Measurements from ENCODE around the gene RNF213.
"Not testable (repeated sequence)": the region's sequence is repeated elsewhere in the genome, so short reads cannot be mapped to it uniquely, and the experiment has no call there.

Gene RNF213

DNA sequence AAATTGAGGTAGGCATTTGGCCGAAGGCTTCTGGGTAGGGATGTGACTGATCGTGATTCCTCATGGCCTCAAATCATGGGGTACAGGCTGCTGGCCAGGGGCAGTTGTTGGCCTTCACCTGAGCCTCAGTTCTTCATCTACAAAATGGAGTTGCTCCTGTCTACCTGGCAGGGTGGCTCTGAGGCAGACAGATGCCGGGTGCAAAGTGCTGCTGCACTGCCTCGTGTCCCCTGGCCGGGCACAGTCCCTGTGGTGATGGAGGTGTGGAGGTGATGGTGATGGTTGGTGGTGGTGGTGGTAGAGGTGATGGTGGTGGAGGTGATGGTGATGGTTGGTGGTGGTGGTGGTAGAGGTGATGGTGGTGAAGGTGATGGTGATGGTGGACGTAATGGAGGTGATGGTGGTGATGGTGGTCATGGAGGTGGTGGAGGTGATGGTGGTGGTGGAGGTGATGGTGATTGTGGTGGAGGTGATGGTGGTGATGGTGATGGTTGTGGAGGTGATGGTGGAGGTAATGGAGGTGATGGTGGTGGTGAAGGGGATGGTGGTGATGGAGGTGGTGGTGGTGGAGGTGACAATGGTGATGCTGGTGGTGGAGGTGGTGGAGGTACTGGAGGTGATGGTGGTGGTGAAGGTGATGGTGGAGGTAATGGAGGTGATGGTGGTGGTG lies 52.6 kb downstream of the RNF213 start:
- TF ChIP-seq POLR2A (IDR thresholded peaks at IDR 0.05; ENCODE audit: extremely low read depth, insufficient read length) (no peak), MYC (IDR thresholded peaks at IDR 0.05; ENCODE audit: low read depth, low read length) (no peak)
- TF ChIP-seq, protein P1, sequence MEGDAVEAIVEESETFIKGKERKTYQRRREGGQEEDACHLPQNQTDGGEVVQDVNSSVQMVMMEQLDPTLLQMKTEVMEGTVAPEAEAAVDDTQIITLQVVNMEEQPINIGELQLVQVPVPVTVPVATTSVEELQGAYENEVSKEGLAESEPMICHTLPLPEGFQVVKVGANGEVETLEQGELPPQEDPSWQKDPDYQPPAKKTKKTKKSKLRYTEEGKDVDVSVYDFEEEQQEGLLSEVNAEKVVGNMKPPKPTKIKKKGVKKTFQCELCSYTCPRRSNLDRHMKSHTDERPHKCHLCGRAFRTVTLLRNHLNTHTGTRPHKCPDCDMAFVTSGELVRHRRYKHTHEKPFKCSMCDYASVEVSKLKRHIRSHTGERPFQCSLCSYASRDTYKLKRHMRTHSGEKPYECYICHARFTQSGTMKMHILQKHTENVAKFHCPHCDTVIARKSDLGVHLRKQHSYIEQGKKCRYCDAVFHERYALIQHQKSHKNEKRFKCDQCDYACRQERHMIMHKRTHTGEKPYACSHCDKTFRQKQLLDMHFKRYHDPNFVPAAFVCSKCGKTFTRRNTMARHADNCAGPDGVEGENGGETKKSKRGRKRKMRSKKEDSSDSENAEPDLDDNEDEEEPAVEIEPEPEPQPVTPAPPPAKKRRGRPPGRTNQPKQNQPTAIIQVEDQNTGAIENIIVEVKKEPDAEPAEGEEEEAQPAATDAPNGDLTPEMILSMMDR (IDR thresholded peaks at IDR 0.05; ENCODE audit: low read depth, low read length) = no peak
- TF ChIP-seq, protein P2, sequence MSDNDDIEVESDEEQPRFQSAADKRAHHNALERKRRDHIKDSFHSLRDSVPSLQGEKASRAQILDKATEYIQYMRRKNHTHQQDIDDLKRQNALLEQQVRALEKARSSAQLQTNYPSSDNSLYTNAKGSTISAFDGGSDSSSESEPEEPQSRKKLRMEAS (IDR thresholded peaks at IDR 0.05; ENCODE audit: low read depth, low read length) = no peak
- H3K4me3 ChIP-seq (ENCODE audit: low read depth, low read length) = no peak overlapping the region
- no peak for DNase-seq (ENCODE audit: low read depth)

DNA sequence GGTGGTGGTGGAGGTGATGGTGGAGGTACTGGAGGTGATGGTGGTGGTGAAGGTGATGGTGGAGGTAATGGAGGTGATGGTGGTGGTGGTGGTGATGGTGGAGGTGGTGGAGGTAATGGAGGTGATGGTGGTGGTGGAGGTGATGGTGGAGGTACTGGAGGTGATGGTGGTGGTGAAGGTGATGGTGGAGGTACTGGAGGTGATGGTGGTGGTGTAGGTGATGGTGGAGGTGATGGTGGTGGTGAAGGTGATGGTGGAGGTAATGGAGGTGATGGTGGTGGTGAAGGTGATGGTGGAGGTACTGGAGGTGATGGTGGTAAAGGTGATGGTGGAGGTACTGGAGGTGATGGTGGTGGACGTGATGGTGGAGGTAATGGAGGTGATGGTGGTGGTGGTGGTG lies 53.3 kb downstream of the RNF213 start:
- not testable (repeated sequence) for H3K4me3 ChIP-seq (ENCODE audit: low read depth, low read length); DNase-seq (ENCODE audit: low read depth)

- H3K4me3 ChIP-seq (ENCODE audit: low read depth, low read length) = no peak overlapping the region
- no peak for TF ChIP-seq POLR2A (IDR thresholded peaks at IDR 0.05; ENCODE audit: extremely low read depth, insufficient read length)
- DNase-seq (ENCODE audit: low read depth) = no peak
Measured at GRCh38 chr17:80315517-80316182, 55.0 kb downstream of the RNF213 start.

- no peak overlapping the region for H3K4me3 ChIP-seq (ENCODE audit: low read depth, low read length)
- no peak for DNase-seq (ENCODE audit: low read depth)
- TF ChIP-seq MYC (IDR thresholded peaks at IDR 0.05; ENCODE audit: low read depth, low read length) (no peak), POLR2A (IDR thresholded peaks at IDR 0.05; ENCODE audit: extremely low read depth, insufficient read length) (no peak)
- TF ChIP-seq, protein P1 (IDR thresholded peaks at IDR 0.05; ENCODE audit: low read depth, low read length) = no peak
- TF ChIP-seq, protein P2 (IDR thresholded peaks at IDR 0.05; ENCODE audit: low read depth, low read length) = no peak
Measured at GRCh38 chr17:80316431-80316830, 55.8 kb downstream of the RNF213 start.

GRCh38 chr17:80316927-80317705 lies 56.5 kb downstream of the RNF213 start:
- no peak overlapping the region for H3K4me3 ChIP-seq (ENCODE audit: low read depth, low read length)
- TF ChIP-seq MYC (IDR thresholded peaks at IDR 0.05; ENCODE audit: low read depth, low read length) (no peak), POLR2A (IDR thresholded peaks at IDR 0.05; ENCODE audit: extremely low read depth, insufficient read length) (no peak)
- TF ChIP-seq, protein P1 (IDR thresholded peaks at IDR 0.05; ENCODE audit: low read depth, low read length) = no peak
- TF ChIP-seq, protein P2 (IDR thresholded peaks at IDR 0.05; ENCODE audit: low read depth, low read length) = no peak
- no peak for DNase-seq (ENCODE audit: low read depth)

GRCh38 chr17:80317706-80317980 lies 57.0 kb downstream of the RNF213 start:
- DNase-seq (ENCODE audit: low read depth) = no peak
- H3K4me3 ChIP-seq (ENCODE audit: low read depth, low read length) = no peak overlapping the region
- no peak for TF ChIP-seq MYC (IDR thresholded peaks at IDR 0.05; ENCODE audit: low read depth, low read length)
- no peak for TF ChIP-seq POLR2A (IDR thresholded peaks at IDR 0.05; ENCODE audit: extremely low read depth, insufficient read length)

DNA sequence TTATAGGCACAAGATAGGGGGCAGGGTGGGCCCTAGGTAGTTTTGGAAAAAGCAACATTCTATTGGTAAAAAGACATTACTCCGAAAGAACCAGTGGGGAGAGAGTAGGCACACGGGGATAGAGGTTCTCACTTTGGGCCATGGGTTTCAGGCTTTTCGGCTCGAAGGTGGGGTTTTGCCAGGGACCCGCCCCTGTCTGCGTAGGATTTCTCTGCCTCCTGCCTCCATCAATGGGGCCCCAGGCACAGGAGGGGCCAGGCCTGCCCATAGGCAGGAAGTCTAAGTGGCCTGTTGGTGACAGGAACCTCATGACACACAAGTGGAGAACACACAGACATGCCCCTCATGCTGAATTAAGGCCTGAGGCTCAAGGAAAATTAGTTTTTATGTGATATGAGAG lies 57.5 kb downstream of the RNF213 start:
- DNase-seq (ENCODE audit: low read depth) = no peak
- H3K4me3 ChIP-seq (ENCODE audit: low read depth, low read length) = no peak overlapping the region
- TF ChIP-seq MYC (IDR thresholded peaks at IDR 0.05; ENCODE audit: low read depth, low read length) (no peak), POLR2A (IDR thresholded peaks at IDR 0.05; ENCODE audit: extremely low read depth, insufficient read length) (no peak)
- TF ChIP-seq, protein P1 (IDR thresholded peaks at IDR 0.05; ENCODE audit: low read depth, low read length) = no peak
- TF ChIP-seq, protein P2 (IDR thresholded peaks at IDR 0.05; ENCODE audit: low read depth, low read length) = no peak

Data from NB4 (cell line).